ENCODE results near the gene AFF2. TPM values are rescaled to one million over a fixed set of nuclear protein-coding genes. Genes with fewer than 3 reads are reported as not detected.

Gene AFF2
- total RNA-seq, 1 experiment from 2014 or later, result 0.05 TPM

DNA sequence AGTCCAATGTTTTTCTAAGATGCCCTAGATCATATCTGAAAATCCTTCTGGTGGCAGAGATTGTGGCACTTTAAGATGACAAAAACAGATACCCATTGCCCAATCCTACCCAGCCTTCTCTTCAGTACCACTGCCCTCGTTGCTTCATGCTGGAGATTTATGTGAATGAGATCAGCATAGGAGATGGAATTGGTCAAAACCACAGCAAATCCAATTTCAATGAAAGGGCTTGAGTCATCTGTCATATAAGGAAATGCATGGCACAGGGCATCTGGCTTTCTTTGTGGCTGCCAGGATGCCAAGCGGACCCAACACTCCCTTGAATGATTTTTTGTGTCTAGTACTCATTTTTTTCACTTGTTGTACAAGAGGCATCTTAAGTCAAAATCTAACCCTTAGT is 16.8 kb downstream of the AFF2 start (continued):
- TF ChIP-seq MAX (IDR thresholded peaks at IDR 0.05) (no peak), POLR2AphosphoS5 (IDR thresholded peaks at IDR 0.05; ENCODE audit: low read depth, low read length) (no peak), EZH2 (IDR thresholded peaks at IDR 0.05) (no peak), SP1 (IDR thresholded peaks at IDR 0.05; ENCODE audit: low read depth) (no peak), RAD21 (IDR thresholded peaks at IDR 0.05; ENCODE audit: low read depth) (no peak), SIN3A (IDR thresholded peaks at IDR 0.05; ENCODE audit: low read depth) (no peak), ZFX (IDR thresholded peaks at IDR 0.05) (no peak), EZH2phosphoT487 (IDR thresholded peaks at IDR 0.05; ENCODE audit: borderline replicate concordance) (no peak)
- TF ChIP-seq, protein P1, sequence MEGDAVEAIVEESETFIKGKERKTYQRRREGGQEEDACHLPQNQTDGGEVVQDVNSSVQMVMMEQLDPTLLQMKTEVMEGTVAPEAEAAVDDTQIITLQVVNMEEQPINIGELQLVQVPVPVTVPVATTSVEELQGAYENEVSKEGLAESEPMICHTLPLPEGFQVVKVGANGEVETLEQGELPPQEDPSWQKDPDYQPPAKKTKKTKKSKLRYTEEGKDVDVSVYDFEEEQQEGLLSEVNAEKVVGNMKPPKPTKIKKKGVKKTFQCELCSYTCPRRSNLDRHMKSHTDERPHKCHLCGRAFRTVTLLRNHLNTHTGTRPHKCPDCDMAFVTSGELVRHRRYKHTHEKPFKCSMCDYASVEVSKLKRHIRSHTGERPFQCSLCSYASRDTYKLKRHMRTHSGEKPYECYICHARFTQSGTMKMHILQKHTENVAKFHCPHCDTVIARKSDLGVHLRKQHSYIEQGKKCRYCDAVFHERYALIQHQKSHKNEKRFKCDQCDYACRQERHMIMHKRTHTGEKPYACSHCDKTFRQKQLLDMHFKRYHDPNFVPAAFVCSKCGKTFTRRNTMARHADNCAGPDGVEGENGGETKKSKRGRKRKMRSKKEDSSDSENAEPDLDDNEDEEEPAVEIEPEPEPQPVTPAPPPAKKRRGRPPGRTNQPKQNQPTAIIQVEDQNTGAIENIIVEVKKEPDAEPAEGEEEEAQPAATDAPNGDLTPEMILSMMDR (IDR thresholded peaks at IDR 0.05 in 2 of 3, conservative IDR thresholded peaks at IDR 0.05 in 1 of 3; ENCODE audit: borderline replicate concordance in 1 of 3, insufficient read depth in 1 of 3, low read depth in 2 of 3, low read length in 2 of 3), result no peak
- TF ChIP-seq, protein P2, sequence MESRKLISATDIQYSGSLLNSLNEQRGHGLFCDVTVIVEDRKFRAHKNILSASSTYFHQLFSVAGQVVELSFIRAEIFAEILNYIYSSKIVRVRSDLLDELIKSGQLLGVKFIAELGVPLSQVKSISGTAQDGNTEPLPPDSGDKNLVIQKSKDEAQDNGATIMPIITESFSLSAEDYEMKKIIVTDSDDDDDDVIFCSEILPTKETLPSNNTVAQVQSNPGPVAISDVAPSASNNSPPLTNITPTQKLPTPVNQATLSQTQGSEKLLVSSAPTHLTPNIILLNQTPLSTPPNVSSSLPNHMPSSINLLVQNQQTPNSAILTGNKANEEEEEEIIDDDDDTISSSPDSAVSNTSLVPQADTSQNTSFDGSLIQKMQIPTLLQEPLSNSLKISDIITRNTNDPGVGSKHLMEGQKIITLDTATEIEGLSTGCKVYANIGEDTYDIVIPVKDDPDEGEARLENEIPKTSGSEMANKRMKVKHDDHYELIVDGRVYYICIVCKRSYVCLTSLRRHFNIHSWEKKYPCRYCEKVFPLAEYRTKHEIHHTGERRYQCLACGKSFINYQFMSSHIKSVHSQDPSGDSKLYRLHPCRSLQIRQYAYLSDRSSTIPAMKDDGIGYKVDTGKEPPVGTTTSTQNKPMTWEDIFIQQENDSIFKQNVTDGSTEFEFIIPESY (IDR thresholded peaks at IDR 0.05; ENCODE audit: extremely low read depth, insufficient replicate concordance, low read length), result no peak

DNA sequence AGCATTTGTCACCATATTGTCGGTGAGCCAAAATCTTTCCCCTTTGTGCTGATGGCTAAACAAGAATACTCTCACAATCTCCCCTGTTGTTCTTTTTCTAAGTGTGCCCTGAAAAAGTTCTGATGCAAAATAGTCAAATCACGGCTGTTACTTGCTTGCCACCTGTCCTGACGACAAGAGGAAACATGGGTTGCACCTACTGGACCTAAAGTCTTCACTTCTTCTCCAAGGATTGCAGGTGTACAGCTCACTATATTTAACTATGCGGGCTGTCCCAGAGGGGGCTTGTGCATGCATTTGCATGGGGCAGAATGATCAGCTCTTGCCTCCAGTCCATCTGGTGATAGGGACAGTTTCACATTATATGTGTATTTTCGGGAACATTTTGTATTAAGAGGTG is 21.6 kb downstream of the AFF2 start:
- RAD21 ChIA-PET (ENCODE audit: low non-redundant PET in 1 of 2, low total read pairs in 2 of 2, uncharacterized antibody in 2 of 2, unreplicated experiment in 2 of 2), result no interaction called here
- ATAC-seq, result no peak
- TF ChIP-seq SRF (IDR thresholded peaks at IDR 0.05; ENCODE audit: low read depth), result no peak
- no peak for TF ChIP-seq ZNF274 (IDR thresholded peaks at IDR 0.05; ENCODE audit: low read depth, low read length)
- TF ChIP-seq, protein P2 (IDR thresholded peaks at IDR 0.05; ENCODE audit: extremely low read depth, insufficient replicate concordance, low read length), result no peak
- no peak for TF ChIP-seq MAX (IDR thresholded peaks at IDR 0.05)
- no peak for TF ChIP-seq CBX3 (IDR thresholded peaks at IDR 0.05; ENCODE audit: low read depth)
- no peak for TF ChIP-seq EZH2 (IDR thresholded peaks at IDR 0.05)
- no peak for TF ChIP-seq POLR2AphosphoS5 (IDR thresholded peaks at IDR 0.05; ENCODE audit: low read depth, low read length)
- no peak for TF ChIP-seq SIN3A (IDR thresholded peaks at IDR 0.05; ENCODE audit: low read depth)
- no peak for TF ChIP-seq TCF7L2 (IDR thresholded peaks at IDR 0.05; ENCODE audit: borderline replicate concordance, extremely low read depth, insufficient read depth, insufficient read length)
- TF ChIP-seq FOSL1 (IDR thresholded peaks at IDR 0.05; ENCODE audit: low read depth), result no peak

More for the DNA sequence above, 21.6 kb downstream of the AFF2 start:
- H2AFZ ChIP-seq (ENCODE audit: low read depth, low read length, poor library complexity, severe bottlenecking), result no peak overlapping the region
- no peak overlapping the region for H3K9ac ChIP-seq (ENCODE audit: low read length)
- H3K27ac ChIP-seq (ENCODE audit: low read depth, low read length), result no peak overlapping the region
- no peaks in the 10 kb centered on the region for H3K27me3 ChIP-seq (ENCODE audit: insufficient read depth, low read length)
- BruUV-seq (replicated peaks), result no TSS peak
- H3K79me2 ChIP-seq (ENCODE audit: insufficient read depth, low read length), result no peaks in the 10 kb centered on the region
- H3K4me3 ChIP-seq (replicated peaks in 1 of 2; ENCODE audit: low read depth in 1 of 2, low read length in 2 of 2), result no peak overlapping the region
- intact Hi-C loops (cut with micrococcal nuclease), result no loop called here
- no peaks in the 10 kb centered on the region for H3K9me3 ChIP-seq (ENCODE audit: control insufficient read depth in 1 of 2, insufficient read depth in 1 of 2, low read depth in 1 of 2, low read length in 2 of 2)
- ChIA-PET POLR2A (no interaction called here), CTCF (no interaction called here)
- no peak overlapping the region for H3K4me2 ChIP-seq (ENCODE audit: low read length)
- H3K9me2 ChIP-seq (ENCODE audit: insufficient read depth), result no peaks in the 10 kb centered on the region
- no peaks in the 10 kb centered on the region for H3K36me3 ChIP-seq (ENCODE audit: control insufficient read depth in 1 of 2, insufficient read depth in 2 of 2, low read length in 2 of 2)
- no peaks in the 10 kb centered on the region for H3K4me1 ChIP-seq (ENCODE audit: control insufficient read depth in 1 of 2, insufficient read depth in 2 of 2, low read length in 2 of 2)
- DNase-seq (ENCODE audit: low read depth, low spot score), result no peak
- H4K20me1 ChIP-seq (ENCODE audit: insufficient read depth), result no peaks in the 10 kb centered on the region

All from HCT116 (cell line).